HG03097 (cell line): ENCODE results near the gene KIF5C.
"Not testable (repeated sequence)": the region's sequence is repeated elsewhere in the genome, so short reads cannot be mapped to it uniquely, and the experiment has no call there.

Source experiments
- ATAC-seq: cut with Tn5 transposase; IDR thresholded peaks from one replicate; pipeline ENCODE4 v1.9.1; 2021; ENCODE audit not compliant: unreplicated experiment, low FRiP score

Gene KIF5C

DNA sequence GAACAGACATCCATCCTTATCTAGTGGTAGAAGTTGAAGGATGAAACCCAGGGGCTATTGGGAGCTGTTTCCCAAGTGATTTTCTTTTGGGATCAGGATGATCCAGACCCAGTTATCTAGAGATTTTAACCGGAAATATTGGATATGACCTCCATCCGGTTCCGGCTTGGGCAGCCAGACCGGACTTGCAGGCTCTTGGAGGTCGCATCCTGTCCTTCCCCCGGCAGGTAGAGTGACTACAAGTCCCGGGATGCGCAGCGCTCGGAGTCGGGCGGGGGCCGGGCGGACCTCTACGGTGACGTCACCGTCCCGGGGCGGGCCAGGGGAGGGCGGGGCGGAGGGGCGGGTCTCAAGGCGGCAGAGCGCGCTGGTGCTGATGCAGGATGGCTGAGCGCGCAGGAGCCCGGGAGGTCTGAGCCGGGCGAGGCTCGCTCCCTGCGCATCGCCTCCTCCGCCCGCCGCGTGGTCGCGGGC is at the start of gene KIF5C:
KIF5C (plus strand) TSS at position 360 of the 474 bp plus-strand sequence. CDS start 391 bp downstream, outside the sequence.
- peak; percentile 95 for ATAC-seq

GRCh38 chr2:148826791-148827190 is 48.2 kb upstream of the KIF5C start:
- no peak for ATAC-seq

DNA sequence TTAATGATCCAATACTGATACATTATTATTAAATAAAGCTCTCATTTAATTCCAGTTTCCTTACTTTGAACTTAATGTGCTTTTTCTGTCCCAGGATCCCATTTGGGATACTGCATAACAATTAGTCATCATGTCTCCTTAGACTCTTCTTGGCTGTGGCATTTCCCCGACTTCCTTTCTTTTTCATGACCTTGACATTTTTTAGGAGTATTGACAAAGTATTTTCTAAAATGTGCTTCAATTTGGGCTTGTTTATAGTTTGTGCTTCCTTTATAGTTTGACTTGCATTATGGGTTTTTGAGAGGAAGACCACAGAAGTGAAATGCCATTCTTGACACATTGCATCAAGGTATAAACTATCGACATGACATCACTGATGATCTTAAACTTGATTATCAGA is 46.1 kb upstream of the KIF5C start:
- ATAC-seq, result no peak

GRCh38 chr2:148829618-148830017 is 45.4 kb upstream of the KIF5C start:
- no peak for ATAC-seq

- ATAC-seq, result no peak
Observed at GRCh38 chr2:148832637-148833036, 42.4 kb upstream of the KIF5C start.

DNA sequence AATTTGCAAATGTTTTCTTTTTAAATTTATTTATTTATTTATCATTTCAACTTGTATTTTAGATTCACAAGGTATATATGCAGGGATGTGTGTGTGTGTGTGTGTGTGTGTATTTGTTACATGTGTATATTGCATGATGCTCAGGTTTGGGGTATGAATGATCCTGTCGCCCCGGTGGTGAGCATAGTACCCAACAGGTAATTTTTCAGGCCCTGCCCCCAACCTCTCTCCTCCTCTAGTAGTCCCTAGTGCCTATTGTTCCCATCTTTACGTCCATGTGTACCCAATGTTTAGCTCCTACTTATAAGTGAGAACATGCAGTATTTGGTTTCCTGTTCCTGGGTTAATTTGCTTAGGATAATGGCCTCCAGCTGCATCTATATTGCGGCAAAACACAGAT is 33.0 kb upstream of the KIF5C start:
- no peak for ATAC-seq

- no peak for ATAC-seq
Observed at GRCh38 chr2:148848146-148848545, 26.9 kb upstream of the KIF5C start.

DNA sequence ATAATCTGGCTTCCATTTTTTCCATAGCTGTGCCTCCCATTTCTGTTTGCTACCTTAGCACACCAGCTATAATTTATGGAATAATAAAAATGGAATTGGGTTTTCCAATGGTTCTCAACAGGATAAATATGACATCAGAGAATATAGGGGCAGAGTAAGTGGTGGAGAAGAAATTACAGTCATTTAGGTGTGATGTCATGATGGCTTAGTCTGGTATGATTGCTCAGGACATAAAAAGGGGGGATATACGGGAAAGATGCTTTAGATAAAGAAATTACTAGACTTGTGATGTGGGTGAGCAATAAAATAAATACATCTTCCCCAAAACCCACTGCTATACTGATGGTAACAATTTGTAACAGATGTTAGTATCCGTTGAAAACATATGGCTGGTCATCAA is 21.6 kb upstream of the KIF5C start:
- ATAC-seq, result no peak

- no peak for ATAC-seq
Observed at GRCh38 chr2:148860037-148860436, 15.0 kb upstream of the KIF5C start.

DNA sequence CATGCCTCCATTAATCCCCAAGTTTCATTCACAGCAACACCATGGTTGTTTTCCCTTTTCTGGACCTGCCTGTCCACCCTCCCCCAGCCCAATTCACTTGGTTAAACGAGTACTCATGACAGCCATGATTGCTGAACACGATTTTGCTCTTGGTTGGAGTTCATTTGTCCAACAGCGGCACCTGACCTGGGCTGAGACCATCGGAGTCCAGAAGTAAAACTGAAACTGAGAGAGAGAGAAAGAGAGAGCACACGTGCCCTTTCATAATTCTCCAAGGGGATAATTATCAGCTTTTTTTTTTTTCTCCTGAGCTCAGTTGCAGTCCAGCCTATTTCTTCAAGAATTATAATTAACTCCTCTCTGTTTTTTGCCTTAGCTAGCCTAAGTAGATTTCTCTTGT is 13.7 kb upstream of the KIF5C start:
- no peak for ATAC-seq

GRCh38 chr2:148862478-148862877 is 12.5 kb upstream of the KIF5C start:
- ATAC-seq, result not testable (repeated sequence)

DNA sequence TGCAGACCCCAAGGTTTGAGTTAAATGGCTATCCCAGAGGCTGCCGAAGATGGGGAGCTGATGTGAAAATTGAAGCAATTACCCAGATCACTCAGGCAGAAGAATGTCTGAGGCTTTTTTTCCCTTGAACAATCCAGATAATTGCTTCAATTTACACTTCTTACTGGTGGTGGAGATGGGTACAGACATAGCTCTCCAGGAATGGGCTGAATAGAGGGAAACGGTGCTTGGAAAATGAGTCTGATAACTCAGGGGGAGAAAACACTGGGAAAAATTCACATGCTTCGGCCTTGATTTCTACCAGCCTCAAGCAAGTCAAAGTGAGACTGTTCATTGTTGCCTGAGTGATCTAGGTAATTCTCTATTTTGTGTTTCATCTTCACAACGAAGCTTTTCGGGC is 9.5 kb upstream of the KIF5C start:
- ATAC-seq, result no peak

DNA sequence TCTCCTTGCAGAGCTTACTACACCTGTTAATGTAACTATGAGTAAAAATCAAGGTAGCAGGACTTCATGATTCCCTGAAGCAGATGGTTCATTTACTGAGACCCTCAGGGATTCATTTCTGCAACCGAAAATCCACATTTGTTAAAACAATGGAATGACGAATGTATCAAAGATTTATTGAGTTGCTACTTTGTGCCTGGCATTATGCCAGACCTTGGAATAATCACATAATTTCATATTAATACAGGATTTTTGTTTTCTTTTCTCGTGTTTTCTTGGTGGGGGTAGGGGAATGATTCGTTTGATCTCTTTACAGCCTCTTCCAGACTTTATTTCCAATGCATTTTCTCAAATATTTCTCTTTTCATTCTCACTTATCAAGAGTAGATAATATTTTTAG is 8.9 kb upstream of the KIF5C start:
- ATAC-seq, result no peak

DNA sequence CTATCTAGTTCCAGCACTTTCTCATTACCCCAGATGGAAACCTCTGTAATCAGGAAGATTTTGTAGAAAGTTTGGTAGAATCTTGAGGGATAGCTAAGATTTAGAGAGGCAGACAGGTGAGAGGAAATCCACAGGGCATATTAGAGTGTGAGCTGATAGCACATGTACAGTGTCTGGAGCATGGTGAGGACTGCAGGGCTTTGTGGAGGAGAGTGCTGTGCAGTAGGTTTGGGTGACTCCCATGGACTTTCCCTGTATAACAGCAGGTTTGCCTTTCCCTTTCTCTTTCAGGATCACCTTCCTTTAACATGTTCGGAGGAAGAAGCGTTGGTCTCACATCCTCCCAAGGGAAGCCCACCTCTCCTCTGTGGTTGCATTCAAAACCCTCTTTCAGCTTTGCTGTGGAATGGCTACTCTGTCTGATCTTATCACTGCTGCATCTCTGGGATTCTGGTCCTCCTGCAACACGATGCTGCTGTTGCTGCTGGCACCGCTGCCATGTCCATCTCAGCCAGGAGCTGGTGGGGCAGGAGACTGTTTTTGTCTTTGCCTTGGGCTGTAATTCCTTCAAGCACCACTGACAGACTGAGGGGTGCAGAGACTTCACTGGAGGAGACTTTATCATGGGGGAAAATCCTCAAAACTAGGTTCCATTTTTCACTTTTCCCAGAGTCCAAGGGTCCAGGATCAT is 7.8 kb upstream of the KIF5C start:
- ATAC-seq, result no peak

DNA sequence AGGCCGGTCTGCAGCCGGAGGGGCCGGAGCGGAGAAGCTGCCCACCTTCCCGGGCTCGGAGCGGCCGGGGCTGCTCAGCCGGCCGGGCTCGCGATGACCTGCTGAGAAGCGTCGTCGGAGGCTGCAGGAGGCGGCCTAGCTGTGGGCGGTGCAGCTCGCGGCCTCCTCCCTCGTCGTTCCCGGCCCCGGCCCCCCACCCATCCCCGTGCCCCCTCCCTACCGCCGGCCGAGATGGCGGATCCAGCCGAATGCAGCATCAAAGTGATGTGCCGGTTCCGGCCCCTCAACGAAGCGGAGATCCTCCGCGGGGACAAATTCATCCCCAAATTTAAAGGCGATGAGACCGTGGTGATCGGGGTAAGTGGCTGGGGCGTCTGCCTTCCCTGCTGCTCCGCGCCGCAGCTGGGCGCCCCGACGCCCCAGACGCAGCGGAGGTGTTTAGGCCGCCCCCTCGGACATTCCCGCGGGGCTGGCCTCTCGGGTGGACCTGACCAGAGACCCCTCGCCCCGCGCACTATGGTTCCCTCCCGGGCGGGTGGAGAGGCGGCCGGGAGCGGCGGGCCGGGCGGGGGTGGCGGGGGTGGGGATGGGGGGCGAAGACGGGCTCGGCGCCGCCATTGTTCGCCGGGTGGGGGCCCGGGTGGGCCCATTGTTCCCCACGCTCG is 492 bp downstream of the KIF5C start:
- peak; percentile 19 for ATAC-seq

GRCh38 chr2:148876202-148876594 is 1.2 kb downstream of the KIF5C start:
- ATAC-seq, result no peak

GRCh38 chr2:148876595-148877402 is 1.8 kb downstream of the KIF5C start:
- no peak for ATAC-seq

- ATAC-seq, result no peak
Observed at GRCh38 chr2:148877403-148877740, 2.3 kb downstream of the KIF5C start.

GRCh38 chr2:148880636-148881035 is 5.6 kb downstream of the KIF5C start:
- no peak for ATAC-seq

- no peak for ATAC-seq
Observed at GRCh38 chr2:148882051-148882450, 7.0 kb downstream of the KIF5C start.

GRCh38 chr2:148885209-148885608 is 10.2 kb downstream of the KIF5C start:
- ATAC-seq, result no peak

- no peak for ATAC-seq
Observed at GRCh38 chr2:148885988-148886387, 11.0 kb downstream of the KIF5C start.
